NCI-H2081 treated with DMSO at 0.1 percent for 48 hours (cell line): Measurements from ENCODE around the gene KLF3.

ENCODE experiments used
- DNase-seq: peaks from one replicate; lab custom pipeline; 2025; lab: John Stamatoyannopoulos, UW

KLF3 gene

GRCh38 chr4:38674258-38675144 is 10.5 kb downstream of the KLF3 start:
- DNase-seq = no peak

DNA sequence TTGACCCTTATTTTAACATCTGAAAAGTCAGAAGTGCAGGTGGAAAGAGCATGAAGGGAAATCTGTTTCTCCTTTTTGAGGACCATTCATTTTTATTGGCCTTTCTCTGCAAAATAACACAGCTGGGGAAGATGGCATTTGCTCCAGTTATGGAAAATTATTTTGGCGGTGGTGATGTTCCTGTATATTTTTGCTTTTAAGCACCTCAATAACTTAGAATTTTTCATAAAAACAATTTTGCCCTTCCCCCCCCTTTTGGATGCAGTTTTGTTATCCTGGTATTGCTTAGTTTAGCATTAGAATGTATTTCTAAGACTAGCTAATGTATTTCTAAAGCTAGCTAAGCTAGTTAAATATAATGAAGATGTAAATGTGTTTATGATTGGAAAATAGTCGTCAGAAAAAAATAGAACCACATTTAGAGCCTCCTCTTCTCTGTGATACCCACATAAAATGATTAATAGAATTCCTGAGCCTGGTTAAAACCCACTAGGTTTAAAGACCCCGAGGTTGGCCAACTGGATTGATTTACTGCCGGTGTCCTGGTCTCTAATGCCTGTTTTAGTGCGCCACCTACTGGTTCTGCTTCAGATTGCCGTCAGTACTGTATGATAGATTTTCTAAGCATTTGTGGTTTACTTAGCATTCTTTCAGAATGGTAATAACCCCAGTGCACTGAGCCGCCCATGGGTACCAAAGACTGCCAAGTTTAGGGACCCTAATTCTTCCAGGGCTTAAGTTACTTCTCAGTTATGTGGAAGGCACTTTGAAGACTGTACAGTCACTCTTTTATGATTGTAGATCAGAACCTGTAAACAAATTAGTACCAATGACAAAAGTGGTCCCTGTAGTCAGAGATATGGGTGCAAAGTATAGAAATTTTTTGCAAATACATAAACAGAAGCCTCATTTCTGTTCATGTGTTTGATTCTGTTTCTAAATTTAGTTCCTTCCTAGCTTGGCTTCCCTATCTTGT is 11.4 kb downstream of the KLF3 start:
- peak; percentile 42 for DNase-seq

- DNase-seq = no peak
Observed at GRCh38 chr4:38676986-38677385, 13.0 kb downstream of the KLF3 start.

- DNase-seq = no peak
Observed at GRCh38 chr4:38677441-38677840, 13.4 kb downstream of the KLF3 start.

GRCh38 chr4:38678078-38678477 is 14.1 kb downstream of the KLF3 start:
- no peak for DNase-seq

GRCh38 chr4:38679921-38680320 is 15.9 kb downstream of the KLF3 start:
- DNase-seq = no peak

DNA sequence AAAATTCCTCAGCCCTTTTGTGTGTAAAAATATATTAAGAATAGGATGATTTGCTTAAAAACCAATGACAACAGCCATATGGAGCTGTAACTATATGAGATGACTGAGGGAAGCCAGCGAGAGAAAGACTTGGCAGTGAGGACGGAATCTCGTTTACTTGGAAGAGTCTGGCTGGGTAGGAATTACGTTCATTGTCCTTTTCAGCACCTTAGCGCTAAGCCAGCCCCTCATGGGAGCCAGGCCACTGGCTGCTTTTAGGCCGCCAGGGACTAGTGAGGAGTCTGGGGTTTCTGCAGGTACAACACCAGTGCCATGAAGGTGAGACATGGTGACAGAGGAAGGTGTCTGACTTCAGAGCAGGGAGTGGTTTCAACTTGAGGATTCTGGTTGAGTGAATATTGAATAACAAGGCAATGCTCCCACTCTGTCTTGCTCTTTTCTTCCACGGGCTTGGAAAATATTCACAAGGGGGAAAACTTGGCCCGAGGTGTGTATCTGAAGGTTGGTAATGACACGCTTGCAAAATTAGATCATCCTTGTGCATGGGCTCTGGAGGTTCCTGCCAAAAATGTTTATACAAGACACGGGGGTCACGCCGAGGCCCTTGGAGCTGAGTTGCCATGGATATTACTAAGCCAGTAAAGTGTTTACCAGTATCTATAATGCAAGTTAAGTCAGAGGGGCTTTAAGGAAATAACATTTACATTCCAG is 17.4 kb downstream of the KLF3 start:
- DNase-seq = no peak

DNA sequence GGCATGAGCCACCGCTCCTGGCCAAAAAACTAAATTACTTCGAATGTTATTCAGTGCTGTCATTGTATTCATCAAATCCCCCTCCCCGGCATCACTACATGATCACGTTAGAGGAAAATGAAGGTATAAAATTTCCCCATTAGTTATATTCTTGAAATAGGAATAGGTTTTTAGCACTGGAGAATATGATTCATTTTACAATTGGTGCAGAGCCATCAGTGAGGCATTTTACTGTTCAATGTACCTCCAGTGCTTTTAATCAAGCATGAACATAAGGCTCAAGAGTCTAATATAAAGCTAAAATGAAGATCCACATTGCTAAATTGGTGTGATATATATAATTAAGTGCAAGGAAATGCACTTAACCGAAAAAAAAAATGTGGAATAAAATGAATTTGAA is 18.3 kb downstream of the KLF3 start:
- no peak for DNase-seq

- DNase-seq = no peak
Observed at GRCh38 chr4:38683276-38683675, 19.3 kb downstream of the KLF3 start.

- no peak for DNase-seq
Observed at GRCh38 chr4:38684271-38684670, 20.3 kb downstream of the KLF3 start.

- no peak for DNase-seq
Observed at GRCh38 chr4:38684951-38685844, 21.2 kb downstream of the KLF3 start.

DNA sequence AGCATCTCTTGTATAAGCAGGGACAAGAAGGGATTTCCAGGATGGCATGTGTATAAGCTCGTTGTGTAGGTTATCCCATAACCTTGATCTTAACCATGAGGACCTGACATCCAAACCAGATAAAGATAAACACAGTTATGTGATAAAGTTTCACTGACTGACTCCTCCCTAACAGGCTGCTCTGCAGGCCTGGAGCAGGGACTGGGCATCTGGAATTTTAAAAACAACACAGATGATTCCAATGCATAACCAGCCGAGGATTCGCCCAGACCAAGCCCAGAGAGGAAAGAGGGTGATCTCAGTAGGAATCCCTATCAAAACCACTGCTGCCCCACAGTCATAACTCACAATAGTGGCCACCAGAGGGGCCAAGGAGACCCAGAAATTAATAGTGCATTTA is 22.7 kb downstream of the KLF3 start:
- no peak for DNase-seq

- no peak for DNase-seq
Observed at GRCh38 chr4:38687571-38688011, 23.6 kb downstream of the KLF3 start.

DNA sequence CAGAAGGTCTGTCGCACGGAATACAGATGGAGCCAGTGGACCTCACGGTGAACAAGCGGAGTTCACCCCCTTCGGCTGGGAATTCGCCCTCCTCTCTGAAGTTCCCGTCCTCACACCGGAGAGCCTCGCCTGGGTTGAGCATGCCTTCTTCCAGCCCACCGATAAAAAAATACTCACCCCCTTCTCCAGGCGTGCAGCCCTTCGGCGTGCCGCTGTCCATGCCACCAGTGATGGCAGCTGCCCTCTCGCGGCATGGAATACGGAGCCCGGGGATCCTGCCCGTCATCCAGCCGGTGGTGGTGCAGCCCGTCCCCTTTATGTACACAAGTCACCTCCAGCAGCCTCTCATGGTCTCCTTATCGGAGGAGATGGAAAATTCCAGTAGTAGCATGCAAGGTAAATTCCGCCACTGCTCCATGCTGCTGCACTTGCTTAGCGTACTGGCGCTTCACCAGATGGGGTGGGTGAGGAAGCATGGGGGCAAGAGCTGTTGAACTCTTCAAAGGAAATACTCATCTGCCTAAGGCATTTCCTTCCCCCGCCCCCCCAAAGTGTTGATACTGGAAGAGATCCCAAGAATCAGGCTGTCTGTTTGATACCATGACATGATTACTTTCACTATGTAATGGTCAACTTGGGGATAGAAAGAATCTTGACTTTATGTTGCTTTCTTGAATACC is 24.8 kb downstream of the KLF3 start:
- DNase-seq = no peak

DNA sequence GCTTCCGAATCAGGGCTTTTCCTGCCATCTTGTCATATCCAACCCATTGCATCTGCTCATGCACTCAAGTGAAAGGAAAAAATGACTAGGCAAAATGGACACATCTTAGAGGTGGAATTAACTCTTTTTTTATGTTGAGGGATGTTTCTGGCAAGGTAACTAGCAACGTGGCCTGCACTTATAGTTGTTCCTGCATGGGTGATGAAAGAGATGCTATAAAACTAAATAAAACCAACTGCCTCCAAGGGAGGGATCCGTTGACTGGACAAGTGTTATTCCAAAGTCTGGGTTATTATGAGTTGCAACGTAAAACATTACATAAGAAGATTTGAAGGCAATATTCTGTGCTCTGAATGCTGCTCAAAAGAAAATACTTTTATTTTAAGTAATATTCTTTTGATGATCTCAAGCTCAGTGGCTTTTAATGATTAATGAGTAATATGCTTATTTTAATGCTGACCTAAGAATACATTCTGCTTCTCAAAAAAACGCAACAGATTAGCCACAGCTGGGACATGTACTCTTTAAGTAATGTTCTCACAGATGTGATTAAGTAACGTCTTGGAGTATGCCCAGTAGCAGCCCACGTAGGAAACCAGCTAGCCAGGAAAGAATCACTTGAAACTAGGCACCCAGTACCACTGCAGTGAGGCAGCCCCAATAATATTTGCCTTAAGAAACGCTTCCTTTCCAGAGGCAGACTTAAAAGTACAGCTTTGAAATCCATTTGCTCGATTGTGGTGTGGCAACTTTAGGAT is 27.4 kb downstream of the KLF3 start:
- no peak for DNase-seq

DNA sequence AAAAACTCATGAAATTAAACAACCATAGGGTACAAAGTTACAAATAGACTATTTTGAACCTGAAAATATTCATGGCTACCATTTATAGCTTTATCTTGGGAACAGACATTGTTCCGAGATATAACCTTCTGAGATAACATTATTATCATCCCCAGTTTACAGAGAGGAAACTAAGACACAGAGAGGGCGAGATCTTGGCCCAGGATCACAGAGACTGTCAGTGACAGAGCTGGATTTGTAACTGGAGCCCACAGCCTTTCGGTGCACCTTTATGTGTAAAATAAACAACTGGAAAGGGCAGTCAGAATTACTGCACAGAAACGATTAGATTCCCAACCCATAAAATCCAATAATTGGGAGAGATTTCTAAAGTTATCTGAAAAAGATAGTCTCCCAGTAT is 28.4 kb downstream of the KLF3 start:
- DNase-seq = no peak

GRCh38 chr4:38693569-38693968 is 29.6 kb downstream of the KLF3 start:
- DNase-seq = no peak

DNA sequence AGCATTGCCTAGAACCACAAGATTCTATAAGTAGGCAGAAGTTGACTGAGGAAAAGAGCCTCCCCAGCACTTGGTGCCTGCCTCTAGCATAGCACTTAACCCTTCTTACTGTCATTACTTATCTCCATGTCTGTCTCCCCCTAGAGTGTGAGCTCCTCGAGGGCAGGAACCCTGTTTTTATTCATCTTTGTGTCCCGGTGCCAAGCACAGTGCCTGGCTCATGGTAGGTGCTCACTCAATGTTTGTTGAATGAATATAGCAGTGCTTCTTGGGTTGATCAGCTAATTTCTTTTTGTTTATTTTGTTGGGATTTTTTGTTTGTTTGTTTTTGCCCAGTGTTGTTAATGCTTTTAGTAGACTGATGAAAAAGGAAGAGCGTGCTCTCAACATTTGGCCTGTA is 30.3 kb downstream of the KLF3 start:
- DNase-seq = no peak

GRCh38 chr4:38695809-38696208 is 31.8 kb downstream of the KLF3 start:
- DNase-seq = no peak

DNA sequence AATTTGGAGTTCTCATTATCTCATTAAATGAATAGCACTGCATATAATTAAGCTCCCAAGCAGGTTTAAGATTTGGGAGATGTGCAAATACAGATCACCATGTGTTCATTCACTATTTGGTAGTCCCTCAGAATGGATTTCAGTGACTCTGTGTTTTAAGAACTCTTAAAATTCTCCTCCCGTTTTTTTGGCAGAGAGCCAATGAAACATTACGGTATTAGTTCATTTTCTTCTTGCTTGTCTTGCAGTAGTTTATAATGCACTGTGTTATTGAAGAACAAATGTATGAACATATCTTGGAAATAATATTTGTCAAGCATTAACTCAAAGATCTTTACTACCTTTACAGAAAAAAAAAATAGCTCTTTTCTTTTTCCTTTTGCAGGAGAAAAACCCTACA is 32.7 kb downstream of the KLF3 start:
- no peak for DNase-seq
